K562 (cell line): ENCODE data around the gene NCMAP. TPM values are rescaled to one million over a fixed set of nuclear protein-coding genes. Genes with fewer than 3 reads are reported as not detected.

ENCODE experiments used
- ATAC-seq: fragments of 200-7000 bp; cut with Tn5 transposase; 3 replicates; pipeline ENCODE4 v1.9.1; 2020; ENCODE audit warnings: moderate library complexity
- BruUV-seq: library from RNA; stranded (reverse); fragments of 400-500 nt; replicated peaks from 2 replicates; lab custom pipeline; 2021; lab: Mats Ljungman, UMichigan
- CTCF ChIA-PET: fragments of 300-600 bp; formaldehyde crosslinking; extraction: SDS; loops from one replicate; lab custom pipeline; 2021; ENCODE audit warnings: low intra/inter-chr PET ratio; lab: Yijun Ruan, JAX
- POLR2A ChIA-PET: fragments of 300-600, 350-650 bp; sonication (Branson Sonifier 250); formaldehyde crosslinking; extraction: SDS; loops from one replicate; lab custom pipeline; 2021; ENCODE audit warnings: antibody characterized with exemption, inconsistent platforms; lab: Yijun Ruan, JAX
- DNase-seq, 4 experiments: peaks; one replicate each; pipeline versions ENCODE4 v3.0.0 to v3.0.0-alpha.2; 2011 to 2018; ENCODE audit warnings: low spot score in 3 of 4, mixed read lengths in 3 of 4; ENCODE audit errors: extremely low read depth in 1 of 4
- FAIRE-seq: peaks from 2 replicates; lab custom pipeline; 2011; peaks lifted over from hg19 to GRCh38; lab: Jason Lieb, UNC
- H2AFZ ChIP-seq: 2 replicates; pipeline ENCODE4 v1.6.0; 2011; ENCODE audit warnings: low read depth, low read length, control low read depth, inconsistent platforms
- H3K27ac ChIP-seq: fragments of 200-600 bp; 3 replicates; pipeline ENCODE4 v1.8.0; 2011; ENCODE audit warnings: low read depth, mild to moderate bottlenecking, control low read depth, inconsistent platforms, low read length, moderate library complexity, mixed read lengths; ENCODE audit errors: extremely low read depth
- H3K27me3 ChIP-seq, 2 experiments: fragments of 300-600 bp in 1 of 2; 2 replicates in 1 of 2; 3 replicates in 1 of 2; pipeline versions ENCODE4 v1.6.0 to v1.8.0; 2011; ENCODE audit warnings: inconsistent platforms in 2 of 2, low read length in 2 of 2, mild to moderate bottlenecking in 1 of 2, mixed read lengths in 1 of 2, moderate library complexity in 1 of 2; ENCODE audit not compliant: control insufficient read depth in 2 of 2, insufficient read depth in 2 of 2
- H3K36me3 ChIP-seq: fragments of 300-600 bp; 3 replicates; pipeline ENCODE4 v1.8.0; 2011; ENCODE audit warnings: mild to moderate bottlenecking, low read length, inconsistent platforms; ENCODE audit not compliant: control insufficient read depth, insufficient read depth
- H3K4me1 ChIP-seq, 2 experiments: fragments of 200-600 bp in 1 of 2; replicated peaks in 1 of 2; 2 replicates in 1 of 2; 3 replicates in 1 of 2; pipeline versions ENCODE4 v1.5.1 to v1.8.0; 2011; ENCODE audit warnings: inconsistent platforms in 2 of 2, low read length in 2 of 2, mild to moderate bottlenecking in 1 of 2, mixed read lengths in 1 of 2, moderate library complexity in 1 of 2; ENCODE audit not compliant: control insufficient read depth in 2 of 2, insufficient read depth in 2 of 2
- H3K4me2 ChIP-seq: 2 replicates; pipeline ENCODE4 v1.6.1; 2011; ENCODE audit warnings: low read length, control low read depth, inconsistent platforms, mixed read lengths; ENCODE audit not compliant: insufficient read depth
- H3K4me3 ChIP-seq: fragments of 200-600 bp; sonication (generic), shearing (Covaris generic); 2 replicates; pipeline ENCODE4 v1.5.1; 2016; ENCODE audit warnings: control low read depth, inconsistent platforms
- H3K79me2 ChIP-seq: fragments of 200-600 bp; 3 replicates; pipeline ENCODE4 v1.8.0; 2011; ENCODE audit warnings: low read length, inconsistent platforms; ENCODE audit not compliant: control insufficient read depth, insufficient read depth
- H3K9ac ChIP-seq, 2 experiments: 2 replicates each; pipeline versions ENCODE4 v1.6.0 to v1.6.1; 2011; ENCODE audit warnings: low read depth in 2 of 2, low read length in 2 of 2, control low read depth in 1 of 2, inconsistent platforms in 1 of 2, mild to moderate bottlenecking in 1 of 2, mixed read lengths in 1 of 2; ENCODE audit not compliant: insufficient read depth in 1 of 2
- H3K9me1 ChIP-seq: one replicate; pipeline ENCODE4 v1.6.0; 2011; ENCODE audit warnings: inconsistent platforms, mild to moderate bottlenecking, low read length, moderate library complexity; ENCODE audit not compliant: control insufficient read depth, insufficient read depth
- H3K9me3 ChIP-seq: replicated peaks from 2 replicates; pipeline ENCODE4 v1.5.1; 2011; ENCODE audit warnings: low read depth, low read length, inconsistent platforms; ENCODE audit not compliant: control insufficient read depth, insufficient read depth
- H4K20me1 ChIP-seq: replicated peaks from 2 replicates; pipeline ENCODE4 v1.6.1; 2011; ENCODE audit warnings: low read length, inconsistent platforms, mixed read lengths; ENCODE audit not compliant: control insufficient read depth, insufficient read depth
- DNMT1 ChIP-seq: fragments of 450-650 bp; IDR thresholded peaks from 2 replicates; pipeline ENCODE4 v1.6.1; 2016; ENCODE audit warnings: antibody characterized with exemption, mild to moderate bottlenecking
- GABPA ChIP-seq: fragments of 200-800 bp; sonication (Bioruptor generic); conservative IDR thresholded peaks from 2 replicates; pipeline ENCODE4 v1.6.1; 2016; ENCODE audit warnings: low read depth, missing genetic modification characterization, missing compliant biosample characterization
- NRF1 ChIP-seq, 2 experiments: fragments of 450-650 bp; IDR thresholded peaks in 1 of 2; conservative IDR thresholded peaks in 1 of 2; 2 replicates each; pipeline ENCODE4 v1.6.1; 2014; ENCODE audit warnings: mild to moderate bottlenecking in 2 of 2
- PYGO2 ChIP-seq: fragments of 450-650 bp; IDR thresholded peaks from 2 replicates; pipeline ENCODE4 v1.6.1; 2016; ENCODE audit warnings: mild to moderate bottlenecking, missing genetic modification characterization, moderate library complexity, missing compliant biosample characterization
- SRF ChIP-seq, 2 experiments: fragments of 250-450, 450-650 bp in 1 of 2; sonication (Bioruptor Pico) in 1 of 2; sonication (generic) in 1 of 2; formaldehyde crosslinking; IDR thresholded peaks; 2 replicates each; pipeline versions ENCODE4 v1.5.0 to v1.5.1; 2020 to 2022; ENCODE audit warnings: mild to moderate bottlenecking in 1 of 2, missing genetic modification reagents in 1 of 2
- TCF15 ChIP-seq: fragments of 250-450 bp; sonication (Bioruptor Pico); IDR thresholded peaks from 2 replicates; pipeline ENCODE4 v1.8.0; 2022; ENCODE audit warnings: moderate library complexity, mild to moderate bottlenecking, inconsistent platforms
- ZBTB26 ChIP-seq: fragments of 450-650 bp; formaldehyde crosslinking; IDR thresholded peaks from 2 replicates; pipeline ENCODE4 v1.4.0; 2022; ENCODE audit warnings: missing genetic modification characterization
- ZFP36 ChIP-seq: fragments of 150-350 bp; IDR thresholded peaks from 2 replicates; pipeline ENCODE4 v1.6.1; 2018; ENCODE audit warnings: low read length, low read depth; ENCODE audit not compliant: partially characterized antibody
- ZNF12 ChIP-seq: sonication (generic); formaldehyde crosslinking; IDR thresholded peaks from 2 replicates; pipeline ENCODE4 v1.4.0; 2020; ENCODE audit warnings: mild to moderate bottlenecking, missing genetic modification reagents
- ZNF121 ChIP-seq: sonication (generic); formaldehyde crosslinking; conservative IDR thresholded peaks from 2 replicates; pipeline ENCODE4 v1.8.0; 2022; ENCODE audit warnings: missing genetic modification reagents
- ZNF57 ChIP-seq: fragments of 450-650 bp; formaldehyde crosslinking; IDR thresholded peaks from 2 replicates; pipeline ENCODE4 v1.4.0; 2020; ENCODE audit warnings: mild to moderate bottlenecking, moderate library complexity
- WGBS: fragments of 100-300 bp; shearing (Covaris generic); methylation state at CpG from one replicate; pipeline ENCODE4 v1.1.6; 2016; ENCODE audit warnings: low coverage, mixed read lengths; ENCODE audit not compliant: insufficient coverage; ENCODE audit errors: missing lambda C conversion rate; 5-methylcytosine and 5-hydroxymethylcytosine counted together
- in situ Hi-C: fragments of 300-500 bp; cut with MboI; formaldehyde crosslinking; loops from 4 replicates; pipeline ENCODE4 v1.15.0; 2018; ENCODE audit warnings: inconsistent platforms, mixed read lengths
- intact Hi-C: fragments of 100-400 bp; cut with micrococcal nuclease; formaldehyde crosslinking; loops from 2 replicates; pipeline ENCODE4 v1.14.2; 2022
- polyA plus RNA-seq, 8 experiments: library from polyadenylated mRNA; depleted of rRNA in 4 of 8; stranded (reverse) in 5 of 8; unstranded in 3 of 8; fragments of >200 nt; fragmentation: Nextera tagmentation in 2 of 8; fragmentation: Illumina TruSeq in 1 of 8; extraction: Ambion mirVana in 2 of 8; extraction: Trizol in 1 of 8; gene quantifications; 2 replicates each; pipeline versions ENCODE4 v1.2.1 to v1.2.3, GENCODE V29; 2011 to 2014; ENCODE audit warnings: inconsistent platforms in 1 of 8, missing spikeins in 1 of 8
- total RNA-seq, 7 experiments: library from RNA; depleted of rRNA in 6 of 7; stranded (reverse); fragments of >200 nt in 6 of 7; fragmentation: Illumina TruSeq in 2 of 7; extraction: Trizol in 2 of 7; gene quantifications; 2 replicates each; pipeline versions ENCODE4 v1.2.1 to v1.2.3, GENCODE V29; 2011 to 2021; ENCODE audit warnings: low replicate concordance in 1 of 7

Gene NCMAP
- total and polyA plus RNA-seq, 9 of the 15 experiments (the other 6 are each of a cell fraction or from before 2014, with no cell fraction given): 0.03 TPM; not detected in 8

GRCh38 chr1:24516506-24516905, 39.4 kb upstream of the NCMAP start (continued):
- TF ChIP-seq TCF15 (CRISPR knock-in tag) (no peak), ZFP36 (no peak), ZNF57 (CRISPR knock-in tag) (no peak)

- ChIA-PET CTCF (no interaction called here), POLR2A (interaction anchor here (0.7 to 1.0 kb wide), 2 partner anchors 18 to 436 kb away, joined by 3 to 4 read pairs; no protein-coding TSS in a partner anchor)
- H3K4me2 ChIP-seq: no peak overlapping the region
- no peaks in the 10 kb centered on the region for H3K9me3 ChIP-seq
- no peaks in the 10 kb centered on the region for H3K79me2 ChIP-seq
- H3K27me3 ChIP-seq: peaks cover 34 to 35% of the 10 kb centered on the region in 2 experiments
- H3K36me3 ChIP-seq: no peaks in the 10 kb centered on the region
- no peak overlapping the region for H3K27ac ChIP-seq
- ATAC-seq: no peak
- H3K4me1 ChIP-seq: no peaks in the 10 kb centered on the region; a peak in 1 of 5 replicates
- no peak for DNase-seq
- no TSS peak for BruUV-seq
- in situ Hi-C loops (no loop called here), intact Hi-C loops (no loop called here)
- no peaks in the 10 kb centered on the region for H4K20me1 ChIP-seq
- no peak overlapping the region for H3K9ac ChIP-seq
- no peak overlapping the region for H3K4me3 ChIP-seq
- under 1% methylated on average over 4 of the region's 4 CpGs for whole genome bisulfite sequencing
- no peak for FAIRE-seq
- H3K9me1 ChIP-seq: no peaks in the 10 kb centered on the region
- no peak for TF ChIP-seq PYGO2 (tag)
- peak; percentile 74 for TF ChIP-seq ZNF121 (CRISPR knock-in tag)
- no peak for TF ChIP-seq NRF1 (conservative IDR thresholded peaks at IDR 0.05 in 1 of 2, IDR thresholded peaks at IDR 0.05 in 1 of 2)
- TF ChIP-seq ZNF12: no peak
- TF ChIP-seq DNMT1: no peak
- TF ChIP-seq GABPA (tag): no peak
- TF ChIP-seq SRF (CRISPR knock-in tag; IDR thresholded peaks at IDR 0.05): no peak
- TF ChIP-seq ZBTB26 (CRISPR knock-in tag): no peak
- no peak overlapping the region for H2AFZ ChIP-seq
These were observed 38.0 kb upstream of the NCMAP start for GRCh38 chr1:24517898-24518297.
